ENCODE results near the gene PLEKHG4B. TPM values are rescaled to one million over a fixed set of nuclear protein-coding genes. Genes with fewer than 3 reads are reported as not detected.
"Not testable (repeated sequence)": the region's sequence is repeated elsewhere in the genome, so short reads cannot be mapped to it uniquely, and the experiment has no call there.

Gene PLEKHG4B, protein sequence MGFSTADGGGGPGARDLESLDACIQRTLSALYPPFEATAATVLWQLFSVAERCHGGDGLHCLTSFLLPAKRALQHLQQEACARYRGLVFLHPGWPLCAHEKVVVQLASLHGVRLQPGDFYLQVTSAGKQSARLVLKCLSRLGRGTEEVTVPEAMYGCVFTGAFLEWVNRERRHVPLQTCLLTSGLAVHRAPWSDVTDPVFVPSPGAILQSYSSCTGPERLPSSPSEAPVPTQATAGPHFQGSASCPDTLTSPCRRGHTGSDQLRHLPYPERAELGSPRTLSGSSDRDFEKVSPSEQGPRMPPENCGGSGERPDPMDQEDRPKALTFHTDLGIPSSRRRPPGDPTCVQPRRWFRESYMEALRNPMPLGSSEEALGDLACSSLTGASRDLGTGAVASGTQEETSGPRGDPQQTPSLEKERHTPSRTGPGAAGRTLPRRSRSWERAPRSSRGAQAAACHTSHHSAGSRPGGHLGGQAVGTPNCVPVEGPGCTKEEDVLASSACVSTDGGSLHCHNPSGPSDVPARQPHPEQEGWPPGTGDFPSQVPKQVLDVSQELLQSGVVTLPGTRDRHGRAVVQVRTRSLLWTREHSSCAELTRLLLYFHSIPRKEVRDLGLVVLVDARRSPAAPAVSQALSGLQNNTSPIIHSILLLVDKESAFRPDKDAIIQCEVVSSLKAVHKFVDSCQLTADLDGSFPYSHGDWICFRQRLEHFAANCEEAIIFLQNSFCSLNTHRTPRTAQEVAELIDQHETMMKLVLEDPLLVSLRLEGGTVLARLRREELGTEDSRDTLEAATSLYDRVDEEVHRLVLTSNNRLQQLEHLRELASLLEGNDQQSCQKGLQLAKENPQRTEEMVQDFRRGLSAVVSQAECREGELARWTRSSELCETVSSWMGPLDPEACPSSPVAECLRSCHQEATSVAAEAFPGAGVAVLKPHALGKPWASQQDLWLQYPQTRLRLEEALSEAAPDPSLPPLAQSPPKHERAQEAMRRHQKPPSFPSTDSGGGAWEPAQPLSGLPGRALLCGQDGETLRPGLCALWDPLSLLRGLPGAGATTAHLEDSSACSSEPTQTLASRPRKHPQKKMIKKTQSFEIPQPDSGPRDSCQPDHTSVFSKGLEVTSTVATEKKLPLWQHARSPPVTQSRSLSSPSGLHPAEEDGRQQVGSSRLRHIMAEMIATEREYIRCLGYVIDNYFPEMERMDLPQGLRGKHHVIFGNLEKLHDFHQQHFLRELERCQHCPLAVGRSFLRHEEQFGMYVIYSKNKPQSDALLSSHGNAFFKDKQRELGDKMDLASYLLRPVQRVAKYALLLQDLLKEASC (N-terminal part only)
- polyA plus RNA-seq (ENCODE audit: insufficient read length in 4 of 4), result 10 to 100 TPM in 2 of 4 donors, 1 to 10 TPM in 2; 8.2 to 17.1 (median 9.5) TPM

- peak; percentile 36 to 58 (median 50) for DNase-seq (ENCODE audit: low read depth in 4 of 4, low spot score in 3 of 4)
Measured at GRCh38 chr5:91556-92263, at the start of gene PLEKHG4B. TSS of gene PLEKHG4B (plus strand) at chr5:92168. CDS start at chr5:92232, 64 bp downstream.

DNA sequence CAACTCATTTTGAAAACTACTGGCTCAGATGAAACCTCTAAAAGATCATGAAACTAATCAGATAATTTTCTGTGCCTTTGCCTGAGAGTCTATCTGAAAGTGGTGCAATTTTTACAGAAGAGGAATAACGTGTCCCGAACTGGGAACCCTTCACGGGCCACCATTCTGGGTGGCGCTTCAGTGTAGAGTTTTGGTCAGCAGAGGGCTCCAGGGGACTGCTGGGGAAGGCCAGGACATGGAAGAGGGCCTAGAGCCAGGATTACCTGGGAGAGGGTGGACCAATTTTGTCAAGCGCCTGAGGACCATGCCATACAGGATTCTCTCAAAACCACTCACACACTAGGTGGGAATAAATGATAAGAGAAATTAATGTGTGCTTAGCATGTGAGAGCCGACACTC lies 49.7 kb upstream of the PLEKHG4B start:
- no peak for DNase-seq (ENCODE audit: low read depth in 4 of 4, low spot score in 3 of 4)

GRCh38 chr5:48192-48591 lies 43.8 kb upstream of the PLEKHG4B start:
- DNase-seq (ENCODE audit: low read depth in 4 of 4, low spot score in 3 of 4), result no peak

GRCh38 chr5:49530-49929 lies 42.4 kb upstream of the PLEKHG4B start:
- DNase-seq (ENCODE audit: low read depth in 4 of 4, low spot score in 3 of 4), result not testable (repeated sequence)

DNA sequence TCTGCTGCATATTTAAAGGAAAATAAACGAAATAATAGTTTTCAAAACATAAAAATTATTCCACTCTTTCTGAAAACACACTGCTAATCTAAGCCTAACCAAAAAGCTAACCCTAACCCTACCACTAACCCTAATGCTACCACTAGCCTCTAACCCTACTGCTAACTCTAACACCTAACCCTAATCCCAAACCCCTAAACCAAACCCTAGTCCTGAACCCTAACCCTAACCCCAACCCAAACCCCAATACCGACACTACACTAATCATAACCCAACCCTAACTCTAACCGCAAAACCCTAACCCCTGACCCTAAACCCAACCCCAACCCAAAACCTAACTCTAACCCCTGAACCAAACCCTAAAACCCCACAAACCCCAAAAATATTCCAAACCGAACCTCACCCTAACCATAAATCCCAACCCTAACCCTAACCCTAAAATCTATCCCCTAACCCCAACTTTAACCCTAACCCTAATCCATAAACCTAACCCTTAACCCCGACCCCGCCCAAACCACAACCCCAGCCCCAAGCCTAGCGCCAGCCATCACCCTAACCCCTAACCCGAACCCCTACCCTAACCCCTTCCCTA lies 41.9 kb upstream of the PLEKHG4B start:
- no peak for DNase-seq (ENCODE audit: low read depth in 4 of 4, low spot score in 3 of 4)

- DNase-seq (ENCODE audit: low read depth in 4 of 4, low spot score in 3 of 4), result no peak
Measured at GRCh38 chr5:50724-51499, 41.1 kb upstream of the PLEKHG4B start.

GRCh38 chr5:51500-51823 lies 40.5 kb upstream of the PLEKHG4B start:
- no peak for DNase-seq (ENCODE audit: low read depth in 4 of 4, low spot score in 3 of 4)

- DNase-seq (ENCODE audit: low read depth in 4 of 4, low spot score in 3 of 4), result peak; percentile 8 to 27 (median 20)
Measured at GRCh38 chr5:53381-54174, 38.4 kb upstream of the PLEKHG4B start.

GRCh38 chr5:54175-54730 lies 37.7 kb upstream of the PLEKHG4B start:
- DNase-seq (ENCODE audit: low read depth in 4 of 4, low spot score in 3 of 4), result no peak

DNA sequence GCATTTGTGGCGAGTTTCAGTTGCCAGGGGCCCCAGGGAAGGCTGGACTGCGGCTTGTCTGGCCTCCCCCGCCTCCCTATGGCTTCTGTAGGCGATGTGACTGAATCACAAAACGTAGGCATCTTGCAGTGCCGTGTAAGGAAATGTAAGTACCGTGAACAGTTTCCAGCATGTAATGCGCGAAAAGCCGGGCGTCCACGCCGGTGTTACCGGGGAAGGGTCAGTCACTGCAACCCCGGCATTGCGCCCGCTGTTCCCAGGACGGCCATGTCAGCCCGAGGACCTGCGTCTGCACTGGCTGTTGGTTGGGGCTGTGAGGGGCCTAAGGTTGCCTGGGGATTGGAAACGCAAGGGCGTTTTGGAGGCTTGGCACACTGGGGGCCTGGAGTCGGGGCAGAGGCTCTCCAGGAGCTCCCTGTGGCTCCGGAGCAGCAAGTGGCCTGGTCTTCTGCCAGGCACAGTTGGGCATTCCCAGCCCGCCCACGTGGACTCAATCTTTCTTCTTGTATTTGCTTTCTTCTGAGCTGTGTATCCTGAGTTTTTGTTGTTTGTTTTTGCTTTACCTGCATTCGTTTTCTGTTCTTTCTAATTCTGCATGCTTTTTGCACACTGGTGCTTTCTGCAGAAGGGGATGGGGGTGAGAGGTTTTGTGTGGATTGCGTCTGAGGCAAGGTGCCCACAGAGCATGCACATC lies 36.9 kb upstream of the PLEKHG4B start:
- DNase-seq (ENCODE audit: low read depth in 4 of 4, low spot score in 3 of 4), result no peak

- peak; percentile 31 to 53 (median 45) for DNase-seq (ENCODE audit: low read depth in 4 of 4, low spot score in 3 of 4)
Measured at GRCh38 chr5:56561-57290, 35.2 kb upstream of the PLEKHG4B start.

DNA sequence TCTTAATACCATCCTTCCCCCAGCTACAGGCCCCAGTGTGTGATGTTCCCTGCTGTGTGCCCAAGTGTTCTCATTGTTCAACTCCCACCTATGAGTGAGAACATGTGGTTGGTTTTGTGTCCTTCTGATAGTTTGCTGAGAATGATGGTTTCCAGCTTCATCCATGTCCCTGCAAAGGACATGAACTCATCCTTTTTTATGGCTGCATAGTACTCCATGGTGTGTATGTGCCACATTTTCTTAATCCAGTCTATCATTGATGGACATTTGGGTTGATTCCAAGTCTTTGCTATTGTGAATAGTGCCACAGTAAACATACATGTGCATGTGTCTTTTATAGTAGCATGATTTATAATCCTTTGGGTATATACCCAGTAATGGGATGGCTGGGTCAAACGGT lies 31.7 kb upstream of the PLEKHG4B start:
- not testable (repeated sequence) for DNase-seq (ENCODE audit: low read depth in 4 of 4, low spot score in 3 of 4)

DNA sequence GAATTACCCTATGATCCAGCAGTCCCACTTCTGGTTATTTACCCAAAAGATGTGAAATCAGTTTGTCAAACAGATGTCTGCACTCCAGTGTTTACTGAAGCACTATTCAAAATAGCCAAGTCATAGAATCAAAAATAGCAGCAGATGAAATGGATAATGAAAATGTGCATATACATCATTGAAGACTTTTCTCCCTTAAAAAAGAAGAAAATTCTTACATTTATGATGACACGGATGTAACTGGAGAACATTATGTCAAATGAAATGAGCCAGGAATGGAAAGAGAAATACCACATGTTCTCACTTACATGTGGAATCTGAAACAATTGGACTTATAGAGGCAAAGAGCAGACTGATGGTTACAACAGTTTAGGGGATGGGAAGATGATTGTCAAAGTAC lies 21.5 kb upstream of the PLEKHG4B start:
- no peak for DNase-seq (ENCODE audit: low read depth in 4 of 4, low spot score in 3 of 4)

DNA sequence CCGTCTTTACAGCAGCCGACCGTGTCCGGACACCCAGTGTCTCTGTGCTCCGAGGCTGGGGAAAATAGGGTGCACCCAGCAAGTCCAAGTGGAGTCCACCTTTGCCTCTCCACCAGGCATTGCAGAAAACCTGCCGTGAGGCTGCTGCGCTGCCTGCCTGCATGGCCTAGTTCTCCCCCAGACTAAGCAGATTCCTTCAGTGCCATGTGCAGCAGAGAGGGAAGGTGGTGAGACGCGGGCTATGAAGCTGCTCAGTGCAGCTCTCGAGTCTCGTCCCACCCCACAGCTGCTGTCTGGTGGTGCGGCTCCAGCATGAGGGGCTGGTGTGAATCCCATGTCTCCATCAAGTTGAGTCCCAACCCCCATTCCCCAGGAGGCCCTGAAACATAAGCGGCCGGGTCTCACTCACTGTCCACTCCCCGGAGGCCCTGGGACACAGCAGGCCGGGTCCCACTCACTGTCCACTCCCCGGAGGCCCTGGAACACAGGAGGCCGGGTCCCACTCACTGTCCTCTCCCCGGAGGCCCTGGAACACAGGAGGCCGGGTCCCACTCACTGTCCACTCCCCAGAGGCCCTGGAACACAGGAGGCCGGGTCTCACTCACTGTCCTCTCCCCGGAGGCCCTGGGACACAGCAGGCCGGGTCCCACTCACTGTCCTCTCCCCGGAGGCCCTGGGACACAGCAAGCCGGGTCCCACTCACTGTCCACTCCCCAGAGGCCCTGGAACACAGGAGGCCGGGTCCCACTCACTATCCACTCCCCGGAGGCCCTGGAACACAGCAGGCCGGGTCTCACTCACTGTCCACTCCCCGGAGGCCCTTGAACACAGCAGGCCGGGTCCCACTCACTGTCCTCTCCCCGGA lies 19.4 kb upstream of the PLEKHG4B start:
- DNase-seq (ENCODE audit: low read depth in 4 of 4, low spot score in 3 of 4), result not testable (repeated sequence)

GRCh38 chr5:73181-73447 lies 18.9 kb upstream of the PLEKHG4B start:
- not testable (repeated sequence) for DNase-seq (ENCODE audit: low read depth in 4 of 4, low spot score in 3 of 4)

Data from left renal pelvis (tissue), 4 donors.